Measurements from ENCODE around the gene PRKRIP1. TPM values are rescaled to one million over a fixed set of nuclear protein-coding genes. Genes with fewer than 3 reads are reported as not detected.

PRKRIP1 gene
- total RNA-seq, 6 donors from 2014 or later: 17.8 to 80.7 (median 23.0) TPM

- ATAC-seq (ENCODE audit: low FRiP score in 2 of 2): peak in 1 of 2 donors; percentile 65
- peaks cover 10 to 86% (median 59%) of the 10 kb centered on the region in 4 donors for H3K36me3 ChIP-seq
Observed at GRCh38 chr7:102412548-102412947, 16.4 kb downstream of the PRKRIP1 start.

DNA sequence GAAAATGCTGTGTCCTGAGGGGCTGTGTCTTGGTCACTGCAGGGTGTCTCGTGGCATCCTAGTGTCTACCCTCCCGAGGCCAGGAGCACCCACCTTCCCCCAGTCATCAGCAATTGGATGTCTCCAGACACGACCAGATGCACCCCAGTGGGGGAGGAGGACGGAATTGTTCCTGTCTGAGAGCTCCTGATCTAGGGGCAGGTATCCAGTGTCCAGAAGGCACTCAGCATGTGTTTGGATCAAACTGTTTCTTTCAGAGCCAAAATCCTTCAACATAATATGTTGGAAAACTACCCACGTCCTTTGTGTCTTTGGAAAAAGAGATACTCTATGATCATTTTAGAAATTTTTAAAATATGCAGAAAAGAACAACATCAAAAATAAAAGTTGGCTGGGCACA is 16.9 kb downstream of the PRKRIP1 start:
- Histone ChIP-seq H3K4me1 (peaks cover 0 to 18% (median 2%) of the 10 kb centered on the region in 4 donors), H3K27ac (no peak overlapping the region), H3K27me3 (no peaks in the 10 kb centered on the region), H3K9me3 (no peaks in the 10 kb centered on the region), H3K36me3 (peaks cover 5 to 82% (median 54%) of the 10 kb centered on the region in 4 donors), H3K4me3 (no peak overlapping the region)
- WGBS, 2 donors: 85 to 92% methylated on average over 5 of the region's 5 CpGs
- no peak for TF ChIP-seq CTCF (IDR thresholded peaks at IDR 0.05)
- DNase-seq (no peak), ATAC-seq (ENCODE audit: low FRiP score in 2 of 2) (no peak)

More at GRCh38 chr7:102412548-102412947, 16.4 kb downstream of the PRKRIP1 start:
- 73 to 74% methylated on average over 6 of the region's 6 CpGs for WGBS, 2 donors
- Histone ChIP-seq H3K27me3 (no peaks in the 10 kb centered on the region), H3K9me3 (no peaks in the 10 kb centered on the region), H3K27ac (no peak overlapping the region), H3K4me3 (no peak overlapping the region), H3K4me1 (peaks cover 0 to 18% (median 2%) of the 10 kb centered on the region in 4 donors)
- peak in 1 of 2 donors; percentile 50 for DNase-seq
- TF ChIP-seq POLR2AphosphoS5 (IDR thresholded peaks at IDR 0.05) (no peak), CTCF (IDR thresholded peaks at IDR 0.05) (peak in 4 of 6 experiments; percentile 25 to 46 (median 34))

DNA sequence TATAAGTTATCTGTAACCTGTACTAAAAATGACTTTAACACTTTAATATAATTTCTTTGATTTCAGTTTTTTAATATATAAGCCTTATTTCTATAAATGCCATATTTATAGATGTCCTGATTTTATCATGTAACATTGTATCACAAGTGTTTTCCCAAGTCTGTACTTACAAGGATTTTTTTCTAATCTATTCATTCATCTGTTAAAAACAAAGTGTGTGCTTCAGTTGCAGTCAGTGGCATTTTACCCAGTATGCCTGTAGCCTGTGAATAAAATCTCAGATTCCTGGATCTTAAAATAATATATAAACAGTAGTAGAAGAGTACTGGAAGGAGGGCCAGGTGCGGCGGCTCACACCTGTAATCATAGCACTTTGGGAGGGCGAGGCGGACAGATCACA is 17.4 kb downstream of the PRKRIP1 start:
- ATAC-seq (ENCODE audit: low FRiP score in 2 of 2) (no peak), DNase-seq (no peak)
- Histone ChIP-seq H3K27ac (no peak overlapping the region), H3K9me3 (no peaks in the 10 kb centered on the region), H3K36me3 (peaks cover 0 to 82% (median 51%) of the 10 kb centered on the region in 4 donors), H3K4me3 (no peak overlapping the region), H3K4me1 (peaks cover 0 to 18% (median 2%) of the 10 kb centered on the region in 4 donors), H3K27me3 (no peaks in the 10 kb centered on the region)
- TF ChIP-seq EP300 (IDR thresholded peaks at IDR 0.05) (no peak), POLR2A (IDR thresholded peaks at IDR 0.05) (no peak), CTCF (IDR thresholded peaks at IDR 0.05) (no peak), POLR2AphosphoS5 (IDR thresholded peaks at IDR 0.05) (no peak)
- WGBS, 2 donors: 93 to 96% methylated on average over 4 of the region's 4 CpGs

DNA sequence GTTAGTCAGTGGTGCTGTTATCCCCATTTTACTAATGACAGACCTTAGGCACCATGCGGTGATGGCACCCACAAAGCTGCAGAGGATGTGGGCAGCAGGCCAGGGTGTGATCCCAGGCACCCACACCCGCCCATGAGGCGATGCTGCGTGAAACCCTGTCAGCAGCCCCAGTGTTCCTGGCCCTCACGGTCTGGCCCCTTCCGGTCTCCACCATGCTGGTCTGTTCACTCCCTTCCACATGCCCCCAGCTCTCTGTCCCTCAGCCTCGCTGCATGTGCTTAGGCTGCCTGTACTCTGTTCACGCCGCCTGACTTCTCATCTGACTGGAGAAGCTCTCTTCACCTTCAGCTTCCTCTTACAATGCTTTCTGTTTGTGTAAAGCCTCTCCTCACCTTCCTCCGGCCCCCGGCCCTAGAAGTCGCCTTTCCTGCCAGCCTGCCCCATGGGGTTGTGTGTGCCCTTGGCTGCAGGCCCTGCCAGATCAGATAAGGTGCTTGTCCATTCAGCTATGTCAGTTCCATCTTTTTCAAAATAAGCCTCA is 19.6 kb downstream of the PRKRIP1 start:
- no peaks in the 10 kb centered on the region for H3K27me3 ChIP-seq
- H3K9me3 ChIP-seq: no peaks in the 10 kb centered on the region
- H3K4me3 ChIP-seq: no peak overlapping the region
- peaks cover 0 to 68% (median 36%) of the 10 kb centered on the region in 4 donors for H3K36me3 ChIP-seq
- TF ChIP-seq EP300 (IDR thresholded peaks at IDR 0.05) (no peak), CTCF (IDR thresholded peaks at IDR 0.05) (no peak), POLR2AphosphoS5 (IDR thresholded peaks at IDR 0.05) (no peak), POLR2A (IDR thresholded peaks at IDR 0.05) (no peak)
- DNase-seq (peak; percentile 39 to 45), ATAC-seq (ENCODE audit: low FRiP score in 2 of 2) (peak; percentile 34 to 44)
- 45 to 47% methylated on average over 12 of the region's 12 CpGs for WGBS, 2 donors
- H3K4me1 ChIP-seq: peaks cover 0 to 18% (median 2%) of the 10 kb centered on the region in 4 donors
- H3K27ac ChIP-seq: peak overlapping the region; percentile 31 to 73 (median 67)

DNA sequence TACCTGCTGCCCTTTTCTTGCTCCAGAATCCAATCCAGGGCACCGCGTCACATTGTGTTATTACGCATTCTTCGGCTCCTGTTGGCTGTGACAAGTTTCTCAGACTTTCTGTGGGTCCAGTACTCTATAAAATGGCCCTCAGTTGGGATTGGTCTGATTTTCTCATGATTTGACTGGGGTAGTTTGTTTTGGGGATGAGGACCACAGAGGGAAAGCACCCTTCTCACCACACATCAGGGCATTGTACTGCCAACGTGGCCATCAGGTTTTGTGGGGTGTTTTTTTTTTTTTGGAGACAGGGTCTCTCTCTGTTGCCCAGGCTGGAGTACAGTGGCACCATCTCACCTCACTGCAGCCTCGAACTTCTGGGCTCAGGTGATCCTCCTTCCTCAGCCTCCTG is 20.2 kb downstream of the PRKRIP1 start:
- Histone ChIP-seq H3K9me3 (no peaks in the 10 kb centered on the region), H3K36me3 (peaks cover 0 to 68% (median 33%) of the 10 kb centered on the region in 4 donors), H3K27ac (peak overlapping the region; percentile 30 to 73 (median 48)), H3K4me1 (peaks cover 0 to 18% (median 2%) of the 10 kb centered on the region in 4 donors), H3K4me3 (no peak overlapping the region), H3K27me3 (no peaks in the 10 kb centered on the region)
- DNase-seq (no peak), ATAC-seq (ENCODE audit: low FRiP score in 2 of 2) (no peak)
- no peak for TF ChIP-seq POLR2A (IDR thresholded peaks at IDR 0.05)
- TF ChIP-seq EP300 (IDR thresholded peaks at IDR 0.05): no peak
- no peak for TF ChIP-seq POLR2AphosphoS5 (IDR thresholded peaks at IDR 0.05)
- no peak for TF ChIP-seq CTCF (IDR thresholded peaks at IDR 0.05)
- WGBS, 2 donors: 88% methylated on average over 6 of the region's 6 CpGs
